Measurements from ENCODE around the gene DIP2C. TPM values are rescaled to one million over a fixed set of nuclear protein-coding genes. Genes with fewer than 3 reads are reported as not detected.

Gene DIP2C
- polyA plus RNA-seq, 3 donors: 0.11 TPM; not detected in 2

- Mint-ChIP-seq H3K27me3 (ENCODE audit: low read depth in 3 of 3) (peaks cover 2 to 21% (median 11%) of the 10 kb centered on the region in 3 donors), H3K9me3 (peaks cover 0 to 2% (median 0%) of the 10 kb centered on the region in 7 donors), H3K4me1 (no peaks in the 10 kb centered on the region), H3K4me3 (no peak overlapping the region), H3K27ac (no peak overlapping the region), H3K36me3 (no peaks in the 10 kb centered on the region)
- Histone ChIP-seq H3K4me2 (replicated peaks; ENCODE audit: extremely low read depth, low read length, poor library complexity, severe bottlenecking) (no peak overlapping the region), H3K9me3 (replicated peaks in 1 of 2; ENCODE audit: control insufficient read depth in 1 of 2, insufficient read depth in 1 of 2, low read length in 2 of 2) (no peaks in the 10 kb centered on the region), H3K9ac (ENCODE audit: insufficient read depth, low read length, poor library complexity, severe bottlenecking) (no peak overlapping the region), H3K27ac (ENCODE audit: low read depth in 1 of 2, low read length in 2 of 2) (no peak overlapping the region), H3K4me1 (ENCODE audit: control insufficient read depth in 1 of 2, insufficient read depth in 2 of 2, low read length in 2 of 2) (no peaks in the 10 kb centered on the region), H4K20me1 (ENCODE audit: insufficient read depth, low read length) (no peaks in the 10 kb centered on the region), H2AFZ (ENCODE audit: insufficient read depth, low read depth, low read length, poor library complexity, severe bottlenecking) (no peak overlapping the region), H3K4me3 (replicated peaks in 1 of 3; ENCODE audit: low read depth in 2 of 3, low read length in 3 of 3) (no peak overlapping the region), H3K79me2 (ENCODE audit: insufficient read depth, low read length) (no peaks in the 10 kb centered on the region), H3K27me3 (ENCODE audit: control insufficient read depth in 2 of 2, insufficient read depth in 2 of 2, low read length in 2 of 2) (no peaks in the 10 kb centered on the region), H3K36me3 (replicated peaks in 1 of 2; ENCODE audit: control insufficient read depth in 1 of 2, insufficient read depth in 2 of 2, low read length in 2 of 2) (no peaks in the 10 kb centered on the region)
- DNase-seq: no peak
- intact Hi-C loops (cut with micrococcal nuclease): no loop called here
- WGBS (ENCODE audit: insufficient coverage): 97% methylated on average over 7 of the region's 13 CpGs
- no peak for TF ChIP-seq CTCF (IDR thresholded peaks at IDR 0.05)
Observed at GRCh38 chr10:522350-522749, 167.1 kb downstream of the DIP2C start.

DNA sequence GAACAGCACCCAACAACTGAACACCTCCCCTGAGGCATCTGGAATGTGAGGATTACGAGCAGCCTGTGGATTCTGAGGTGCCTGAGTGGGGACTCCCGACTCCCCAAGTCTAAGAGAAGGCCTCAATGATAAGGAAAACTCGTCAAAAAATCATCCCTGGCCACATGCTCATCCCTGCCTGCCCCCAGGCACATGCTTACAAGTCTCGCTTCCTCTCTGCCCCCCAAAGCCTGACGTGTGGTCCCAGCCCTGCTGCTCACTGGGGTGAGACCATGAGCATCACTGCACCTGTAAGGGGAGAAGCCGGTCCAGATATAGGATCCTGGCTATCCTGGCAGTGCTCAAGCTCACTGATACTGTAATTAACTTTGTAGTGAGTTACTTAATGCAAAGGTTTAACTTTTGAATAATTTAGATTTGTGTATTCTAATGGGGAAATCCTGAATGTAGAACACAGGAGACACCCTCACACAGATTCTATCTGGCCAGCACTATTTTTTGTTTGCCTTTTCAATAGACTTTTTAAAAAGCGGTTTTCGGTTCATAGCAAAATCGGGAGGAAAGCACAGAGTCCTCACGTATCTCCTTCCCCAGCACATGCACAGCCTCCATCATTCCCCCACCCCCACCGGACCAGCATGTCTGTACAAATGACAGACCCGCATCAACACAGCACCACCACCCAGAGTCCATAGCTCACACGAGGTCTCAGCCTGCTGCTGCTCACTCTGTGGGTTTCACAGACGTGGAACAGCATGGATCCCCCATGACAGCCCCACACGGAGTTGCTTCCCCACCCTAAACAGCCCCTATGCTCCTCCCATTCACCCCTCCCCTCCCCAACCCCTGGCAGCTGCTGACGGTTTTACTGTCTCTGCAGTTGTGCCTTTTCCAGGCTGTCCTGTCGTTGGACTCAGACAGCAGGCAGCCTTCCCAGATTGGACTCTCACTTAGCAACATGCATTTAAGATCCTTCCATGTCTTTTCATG, 167.9 kb downstream of the DIP2C start:
- Histone ChIP-seq H3K79me2 (ENCODE audit: insufficient read depth, low read length) (no peaks in the 10 kb centered on the region), H3K36me3 (replicated peaks in 1 of 2; ENCODE audit: control insufficient read depth in 1 of 2, insufficient read depth in 2 of 2, low read length in 2 of 2) (no peaks in the 10 kb centered on the region), H3K27ac (ENCODE audit: low read depth in 1 of 2, low read length in 2 of 2) (no peak overlapping the region), H3K4me3 (replicated peaks in 1 of 3; ENCODE audit: low read depth in 2 of 3, low read length in 3 of 3) (no peak overlapping the region), H2AFZ (ENCODE audit: insufficient read depth, low read depth, low read length, poor library complexity, severe bottlenecking) (no peak overlapping the region), H4K20me1 (ENCODE audit: insufficient read depth, low read length) (no peaks in the 10 kb centered on the region), H3K9ac (ENCODE audit: insufficient read depth, low read length, poor library complexity, severe bottlenecking) (no peak overlapping the region), H3K4me2 (replicated peaks; ENCODE audit: extremely low read depth, low read length, poor library complexity, severe bottlenecking) (no peak overlapping the region), H3K27me3 (ENCODE audit: control insufficient read depth in 2 of 2, insufficient read depth in 2 of 2, low read length in 2 of 2) (no peaks in the 10 kb centered on the region), H3K9me3 (replicated peaks in 1 of 2; ENCODE audit: control insufficient read depth in 1 of 2, insufficient read depth in 1 of 2, low read length in 2 of 2) (no peaks in the 10 kb centered on the region), H3K4me1 (ENCODE audit: control insufficient read depth in 1 of 2, insufficient read depth in 2 of 2, low read length in 2 of 2) (no peaks in the 10 kb centered on the region)
- Mint-ChIP-seq H3K27me3 (ENCODE audit: low read depth in 3 of 3) (peaks cover 3 to 21% (median 11%) of the 10 kb centered on the region in 3 donors), H3K36me3 (no peaks in the 10 kb centered on the region), H3K27ac (no peak overlapping the region), H3K4me1 (no peaks in the 10 kb centered on the region), H3K9me3 (peaks cover 0 to 2% (median 0%) of the 10 kb centered on the region in 7 donors), H3K4me3 (no peak overlapping the region)
- DNase-seq: no peak
- 69% methylated on average over 13 of the region's 17 CpGs for WGBS (ENCODE audit: insufficient coverage)
- intact Hi-C loops (cut with micrococcal nuclease): no loop called here
- TF ChIP-seq CTCF (IDR thresholded peaks at IDR 0.05): no peak

Measured in CD14-positive monocyte (primary cell).